Keratinocyte (primary cell): Measurements from ENCODE around the gene NSMCE1.

Source experiments
- CTCF ChIP-seq, 3 experiments: IDR thresholded peaks in 1 of 3; conservative IDR thresholded peaks in 1 of 3; optimal IDR thresholded peaks in 1 of 3; 2 replicates in 2 of 3; 3 replicates in 1 of 3; pipeline versions ENCODE3 to v1.5.1; 2011; ENCODE audit warnings: low read length in 3 of 3, mild to moderate bottlenecking in 3 of 3, moderate library complexity in 2 of 3, control low read depth in 1 of 3, inconsistent platforms in 1 of 3; ENCODE audit not compliant: insufficient read depth in 2 of 3; ENCODE audit errors: extremely low read depth in 1 of 3
- EZH2 ChIP-seq: IDR thresholded peaks from one replicate; pipeline ENCODE4 v1.6.1; 2012; ENCODE audit warnings: inconsistent platforms, mild to moderate bottlenecking, low read length, moderate library complexity

- TF ChIP-seq CTCF (optimal IDR thresholded peaks at IDR 0.05 in 1 of 3, IDR thresholded peaks at IDR 0.05 in 1 of 3, conservative IDR thresholded peaks at IDR 0.05 in 1 of 3; ENCODE audit: extremely low read depth in 1 of 3, insufficient read depth in 2 of 3, low read length in 3 of 3) (no peak), EZH2 (no peak)
These were observed 22.1 kb downstream of the NSMCE1 start for GRCh38 chr16:27246439-27246838.
